ENCODE results near the gene LRPAP1.
"Not testable (repeated sequence)": the region's sequence is repeated elsewhere in the genome, so short reads cannot be mapped to it uniquely, and the experiment has no call there.

DNA sequence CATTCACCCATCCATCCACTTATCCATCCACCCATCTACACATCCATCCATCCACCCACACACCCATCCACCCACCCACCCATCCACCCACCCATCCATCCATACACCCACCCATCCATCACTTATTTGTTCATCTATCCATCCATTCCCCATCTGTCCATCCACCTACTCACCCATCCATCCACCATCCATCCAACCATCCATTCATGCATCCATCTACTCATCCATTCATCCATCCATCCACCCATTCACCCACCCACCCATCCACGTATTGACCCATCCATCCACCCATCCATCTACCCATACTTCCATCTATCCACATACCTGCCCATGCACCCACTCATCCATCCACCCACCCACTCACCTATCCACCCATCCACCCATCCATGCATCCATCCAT is 28.2 kb upstream of the LRPAP1 start:
- not testable (repeated sequence) for TF ChIP-seq CTCF (conservative IDR thresholded peaks at IDR 0.05 in 1 of 2, IDR thresholded peaks at IDR 0.05 in 1 of 2; ENCODE audit: low read depth in 1 of 2, low read length in 2 of 2); EZH2 (IDR thresholded peaks at IDR 0.05; ENCODE audit: low read length, missing control alignments)

All from fibroblast of lung (primary cell).